ENCODE data around the gene IPO5.

The IPO5 gene

DNA sequence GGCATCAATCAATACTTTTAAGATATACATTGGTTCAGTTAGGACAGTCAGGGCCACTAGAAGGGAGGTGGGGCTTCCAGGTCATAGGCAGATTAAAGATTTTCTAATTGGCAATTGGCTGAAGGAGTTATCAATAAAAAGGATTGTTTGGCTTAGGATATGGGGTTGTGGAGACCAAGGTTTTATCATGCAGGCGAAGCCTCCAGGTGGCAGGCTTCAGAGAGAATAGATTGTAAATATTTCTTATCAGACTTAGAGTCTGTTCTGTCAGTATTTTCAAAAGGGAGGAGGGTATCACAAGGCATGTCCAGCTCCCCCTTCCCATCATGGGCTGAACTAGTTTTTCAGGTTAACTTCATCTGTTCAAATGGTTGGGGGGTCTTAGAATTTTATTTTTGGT is 112.0 kb downstream of the IPO5 start:
- no peak overlapping the region for H2BK15ac ChIP-seq (ENCODE audit: low read depth, poor library complexity, severe bottlenecking)
- no peak overlapping the region for H3K4me3 ChIP-seq (ENCODE audit: insufficient read depth in 1 of 2, low read depth in 1 of 2, low read length in 2 of 2)
- no peak overlapping the region for H4K8ac ChIP-seq (ENCODE audit: low read length)
- no peak overlapping the region for H3K9ac ChIP-seq (ENCODE audit: low read length)
- H3K14ac ChIP-seq (ENCODE audit: low read length in 2 of 2): no peak overlapping the region
- H3K23ac ChIP-seq (ENCODE audit: low read length in 2 of 2): no peak overlapping the region
- H3K18ac ChIP-seq (ENCODE audit: low read depth in 1 of 2, low read length in 2 of 2): no peak overlapping the region
- DNase-seq: no peak
- H3K4ac ChIP-seq (ENCODE audit: low read depth in 1 of 2, low read length in 2 of 2): no peak overlapping the region
- H4K91ac ChIP-seq (ENCODE audit: low read length): no peak overlapping the region
- peaks cover 2% of the 10 kb centered on the region for H3K4me1 ChIP-seq (ENCODE audit: control insufficient read depth, insufficient read depth, low read depth, low read length)
- no peaks in the 10 kb centered on the region for H3K9me3 ChIP-seq (ENCODE audit: control insufficient read depth, low read length)
- peaks cover 0 to 3% of the 10 kb centered on the region in 2 experiments for H3K27me3 ChIP-seq (ENCODE audit: control insufficient read depth in 1 of 2, insufficient read depth in 1 of 2, low read length in 2 of 2)
- no peak overlapping the region for H2BK5ac ChIP-seq (ENCODE audit: low read depth, low read length, poor library complexity, severe bottlenecking)
- no peaks in the 10 kb centered on the region for H3K79me1 ChIP-seq (replicated peaks; ENCODE audit: low read length, poor library complexity, severe bottlenecking)
- H2BK120ac ChIP-seq (ENCODE audit: low read depth, low read length): no peak overlapping the region
- H3K4me2 ChIP-seq (ENCODE audit: low read length, poor library complexity, severe bottlenecking): no peak overlapping the region
- WGBS: 100% methylated on average over 1 of the region's 1 CpG
- H2AK5ac ChIP-seq (ENCODE audit: low read length, severe bottlenecking): no peak overlapping the region
- H2BK12ac ChIP-seq (ENCODE audit: low read length in 2 of 2): no peak overlapping the region
- H3K36me3 ChIP-seq (ENCODE audit: control insufficient read depth in 1 of 2, insufficient read depth in 2 of 2, low read depth in 1 of 2, low read length in 2 of 2): no peaks in the 10 kb centered on the region
- no peak overlapping the region for H2AFZ ChIP-seq (ENCODE audit: low read depth, low read length)
- H3K27ac ChIP-seq (ENCODE audit: low read length, poor library complexity, severe bottlenecking): no peak overlapping the region

DNA sequence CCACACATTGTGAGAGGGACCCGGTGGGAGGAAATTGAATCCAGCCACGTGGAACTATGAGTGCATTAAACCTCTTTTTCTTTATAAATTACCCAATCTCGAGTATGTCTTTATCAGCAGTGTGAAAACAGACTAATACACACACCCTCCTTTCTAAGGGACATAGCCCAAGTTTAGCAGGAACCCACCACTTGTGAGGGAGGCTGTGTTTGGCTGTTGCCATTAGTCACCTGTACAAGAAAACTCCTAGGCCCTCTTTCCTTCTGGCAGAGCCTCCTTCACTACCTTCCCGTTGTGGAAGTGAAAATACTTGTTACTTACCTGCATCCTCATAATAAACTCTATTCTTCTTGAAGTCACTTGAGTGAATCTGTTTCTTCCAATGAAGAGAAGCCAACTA is 113.2 kb downstream of the IPO5 start:
- no peak overlapping the region for H3K4me3 ChIP-seq (ENCODE audit: insufficient read depth in 1 of 2, low read depth in 1 of 2, low read length in 2 of 2)
- H2BK120ac ChIP-seq (ENCODE audit: low read depth, low read length): no peak overlapping the region
- H3K36me3 ChIP-seq (ENCODE audit: control insufficient read depth in 1 of 2, insufficient read depth in 2 of 2, low read depth in 1 of 2, low read length in 2 of 2): no peaks in the 10 kb centered on the region
- H2BK5ac ChIP-seq (ENCODE audit: low read depth, low read length, poor library complexity, severe bottlenecking): no peak overlapping the region
- no peak overlapping the region for H4K91ac ChIP-seq (ENCODE audit: low read length)
- no peak overlapping the region for H2AFZ ChIP-seq (ENCODE audit: low read depth, low read length)
- H3K9ac ChIP-seq (ENCODE audit: low read length): no peak overlapping the region
- no peak overlapping the region for H2AK5ac ChIP-seq (ENCODE audit: low read length, severe bottlenecking)
- 85% methylated on average over 3 of the region's 4 CpGs for WGBS
- H3K14ac ChIP-seq (ENCODE audit: low read length in 2 of 2): no peak overlapping the region
- DNase-seq: no peak
- H3K4me2 ChIP-seq (ENCODE audit: low read length, poor library complexity, severe bottlenecking): no peak overlapping the region
- no peaks in the 10 kb centered on the region for H3K9me3 ChIP-seq (ENCODE audit: control insufficient read depth, low read length)
- no peak overlapping the region for H3K4ac ChIP-seq (ENCODE audit: low read depth in 1 of 2, low read length in 2 of 2)
- no peak overlapping the region for H3K18ac ChIP-seq (ENCODE audit: low read depth in 1 of 2, low read length in 2 of 2)
- H3K4me1 ChIP-seq (ENCODE audit: control insufficient read depth, insufficient read depth, low read depth, low read length): peaks cover 2% of the 10 kb centered on the region
- peaks cover 0 to 3% of the 10 kb centered on the region in 2 experiments for H3K27me3 ChIP-seq (ENCODE audit: control insufficient read depth in 1 of 2, insufficient read depth in 1 of 2, low read length in 2 of 2)
- H3K27ac ChIP-seq (ENCODE audit: low read length, poor library complexity, severe bottlenecking): no peak overlapping the region
- H3K79me1 ChIP-seq (replicated peaks; ENCODE audit: low read length, poor library complexity, severe bottlenecking): no peaks in the 10 kb centered on the region
- no peak overlapping the region for H4K8ac ChIP-seq (ENCODE audit: low read length)
- H2BK15ac ChIP-seq (ENCODE audit: low read depth, poor library complexity, severe bottlenecking): no peak overlapping the region
- no peak overlapping the region for H3K23ac ChIP-seq (ENCODE audit: low read length in 2 of 2)
- H2BK12ac ChIP-seq (ENCODE audit: low read length in 2 of 2): no peak overlapping the region

DNA sequence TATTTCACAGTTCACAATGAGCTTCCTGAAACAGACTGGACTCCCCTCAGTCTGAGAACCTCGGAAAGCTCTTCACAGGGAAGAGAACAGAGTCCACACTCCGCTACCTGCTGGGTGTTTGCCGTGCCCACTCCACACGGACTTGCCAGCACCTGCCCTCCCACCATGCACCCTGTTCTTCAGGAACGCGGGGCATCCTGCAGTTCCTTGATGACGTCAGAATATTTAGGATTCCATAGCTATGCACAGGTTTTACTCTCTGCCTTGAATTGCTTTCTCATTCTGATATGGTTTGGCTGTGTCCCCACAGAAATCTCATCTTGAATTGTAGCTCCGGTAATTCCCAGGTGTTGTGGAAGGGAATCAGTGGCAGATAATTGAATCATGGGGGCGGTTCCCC is 115.0 kb downstream of the IPO5 start:
- Histone ChIP-seq H2BK5ac (ENCODE audit: low read depth, low read length, poor library complexity, severe bottlenecking) (no peak overlapping the region), H3K23ac (ENCODE audit: low read length in 2 of 2) (no peak overlapping the region), H4K8ac (ENCODE audit: low read length) (no peak overlapping the region), H3K14ac (ENCODE audit: low read length in 2 of 2) (peak overlapping the region in 1 of 2 experiments; percentile 91), H2BK15ac (ENCODE audit: low read depth, poor library complexity, severe bottlenecking) (no peak overlapping the region), H2AK5ac (ENCODE audit: low read length, severe bottlenecking) (no peak overlapping the region), H3K4me1 (ENCODE audit: control insufficient read depth, insufficient read depth, low read depth, low read length) (peaks cover 2% of the 10 kb centered on the region), H3K9ac (ENCODE audit: low read length) (no peak overlapping the region), H3K4me3 (ENCODE audit: insufficient read depth in 1 of 2, low read depth in 1 of 2, low read length in 2 of 2) (peak overlapping the region in 1 of 2 experiments; percentile 37), H3K36me3 (ENCODE audit: control insufficient read depth in 1 of 2, insufficient read depth in 2 of 2, low read depth in 1 of 2, low read length in 2 of 2) (no peaks in the 10 kb centered on the region), H3K4ac (ENCODE audit: low read depth in 1 of 2, low read length in 2 of 2) (no peak overlapping the region), H3K27ac (ENCODE audit: low read length, poor library complexity, severe bottlenecking) (no peak overlapping the region), H2AFZ (ENCODE audit: low read depth, low read length) (no peak overlapping the region), H3K18ac (ENCODE audit: low read depth in 1 of 2, low read length in 2 of 2) (no peak overlapping the region), H2BK12ac (ENCODE audit: low read length in 2 of 2) (no peak overlapping the region), H3K27me3 (ENCODE audit: control insufficient read depth in 1 of 2, insufficient read depth in 1 of 2, low read length in 2 of 2) (peaks cover 0 to 3% of the 10 kb centered on the region in 2 experiments), H3K79me1 (replicated peaks; ENCODE audit: low read length, poor library complexity, severe bottlenecking) (no peaks in the 10 kb centered on the region), H3K9me3 (ENCODE audit: control insufficient read depth, low read length) (no peaks in the 10 kb centered on the region), H2BK120ac (ENCODE audit: low read depth, low read length) (no peak overlapping the region), H4K91ac (ENCODE audit: low read length) (no peak overlapping the region), H3K4me2 (ENCODE audit: low read length, poor library complexity, severe bottlenecking) (peak overlapping the region; percentile 72)
- 86% methylated on average over 9 of the region's 9 CpGs for WGBS
- DNase-seq: no peak

DNA sequence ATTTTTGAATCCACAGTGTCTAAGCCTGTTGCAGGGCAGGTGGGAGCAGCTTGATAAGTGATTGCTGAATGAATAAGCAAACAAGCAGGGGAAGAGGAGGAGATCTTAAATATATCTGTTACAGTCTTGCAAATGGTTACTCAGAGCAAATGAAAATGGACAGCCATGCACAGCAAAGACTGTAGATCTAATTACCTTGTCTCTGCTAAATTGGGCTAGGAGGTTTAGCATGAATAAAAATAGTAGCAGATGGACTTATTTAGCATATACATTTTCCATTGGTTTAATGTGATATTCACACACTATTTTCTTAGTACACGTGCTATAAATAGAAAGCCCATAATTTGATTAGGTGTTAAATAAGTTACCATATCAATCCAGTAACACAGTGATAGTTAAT is 116.5 kb downstream of the IPO5 start:
- Histone ChIP-seq H2BK15ac (ENCODE audit: low read depth, poor library complexity, severe bottlenecking) (no peak overlapping the region), H3K9me3 (ENCODE audit: control insufficient read depth, low read length) (no peaks in the 10 kb centered on the region), H3K4me1 (ENCODE audit: control insufficient read depth, insufficient read depth, low read depth, low read length) (peaks cover 2% of the 10 kb centered on the region), H2BK5ac (ENCODE audit: low read depth, low read length, poor library complexity, severe bottlenecking) (no peak overlapping the region), H3K14ac (ENCODE audit: low read length in 2 of 2) (no peak overlapping the region), H3K23ac (ENCODE audit: low read length in 2 of 2) (no peak overlapping the region), H3K18ac (ENCODE audit: low read depth in 1 of 2, low read length in 2 of 2) (no peak overlapping the region), H2BK120ac (ENCODE audit: low read depth, low read length) (no peak overlapping the region), H2AFZ (ENCODE audit: low read depth, low read length) (no peak overlapping the region), H3K4me3 (ENCODE audit: insufficient read depth in 1 of 2, low read depth in 1 of 2, low read length in 2 of 2) (no peak overlapping the region), H3K36me3 (ENCODE audit: control insufficient read depth in 1 of 2, insufficient read depth in 2 of 2, low read depth in 1 of 2, low read length in 2 of 2) (no peaks in the 10 kb centered on the region), H4K8ac (ENCODE audit: low read length) (no peak overlapping the region), H2BK12ac (ENCODE audit: low read length in 2 of 2) (no peak overlapping the region), H3K4me2 (ENCODE audit: low read length, poor library complexity, severe bottlenecking) (no peak overlapping the region), H3K79me1 (replicated peaks; ENCODE audit: low read length, poor library complexity, severe bottlenecking) (no peaks in the 10 kb centered on the region), H3K9ac (ENCODE audit: low read length) (no peak overlapping the region), H3K27me3 (ENCODE audit: control insufficient read depth in 1 of 2, insufficient read depth in 1 of 2, low read length in 2 of 2) (peaks cover 0 to 3% of the 10 kb centered on the region in 2 experiments), H3K27ac (ENCODE audit: low read length, poor library complexity, severe bottlenecking) (no peak overlapping the region), H2AK5ac (ENCODE audit: low read length, severe bottlenecking) (no peak overlapping the region), H4K91ac (ENCODE audit: low read length) (no peak overlapping the region), H3K4ac (ENCODE audit: low read depth in 1 of 2, low read length in 2 of 2) (no peak overlapping the region)
- no peak for DNase-seq
- WGBS: no CpG with 5 or more reads among the region's 1 CpG

Measured in mesenchymal stem cell (in vitro differentiated cells and primary cell).